Measurements from ENCODE around the gene CNDP2. TPM values are rescaled to one million over a fixed set of nuclear protein-coding genes. Genes with fewer than 3 reads are reported as not detected.

Gene CNDP2
- total RNA-seq, 4 donors from 2014 or later = 71.8 to 87.8 (median 81.5) TPM

DNA sequence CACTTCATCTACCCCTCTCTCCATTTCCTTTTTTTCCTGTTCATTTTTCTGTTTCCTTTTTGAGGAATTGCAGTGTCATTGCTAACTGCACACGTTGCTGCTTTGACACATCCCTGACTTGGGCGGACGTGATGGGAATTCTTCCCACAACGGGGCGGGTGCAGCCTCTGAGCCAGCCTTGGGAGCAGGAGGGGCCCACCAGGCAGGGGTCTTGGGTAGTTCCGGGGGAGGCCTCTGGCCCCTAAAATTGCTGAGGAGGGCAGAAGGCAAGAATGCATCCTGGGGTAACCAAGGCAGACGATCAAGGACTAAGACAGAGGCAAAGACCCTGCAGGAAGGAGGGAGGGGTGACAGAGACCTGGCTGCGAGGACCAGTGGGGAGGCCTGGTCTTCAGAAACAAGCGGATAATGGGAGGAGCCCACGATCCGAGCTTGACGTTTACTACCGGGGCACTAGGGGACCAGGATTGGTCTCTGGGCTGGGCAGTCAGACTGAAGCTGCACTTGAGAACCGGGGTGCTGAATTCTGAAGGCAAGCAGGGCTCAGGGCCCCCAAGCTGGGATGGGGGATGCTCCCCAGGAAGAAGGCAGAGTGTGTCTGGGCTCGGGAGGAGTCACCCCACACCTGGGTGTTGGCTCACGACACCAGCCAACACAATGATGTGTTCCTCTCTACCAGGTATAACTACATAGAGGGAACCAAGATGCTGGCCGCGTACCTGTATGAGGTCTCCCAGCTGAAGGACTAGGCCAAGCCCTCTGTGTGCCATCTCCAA is 23.3 kb downstream of the CNDP2 start:
- Histone ChIP-seq H3K36me3 (peaks cover 0 to 79% (median 36%) of the 10 kb centered on the region in 3 donors), H3K4me3 (no peak overlapping the region), H3K27ac (no peak overlapping the region), H3K27me3 (no peaks in the 10 kb centered on the region), H3K4me1 (peaks cover 0 to 21% (median 1%) of the 10 kb centered on the region in 4 donors), H3K9me3 (no peaks in the 10 kb centered on the region)
- DNase-seq (ENCODE audit: low spot score in 2 of 2) = no peak
- no peak for TF ChIP-seq POLR2A (IDR thresholded peaks at IDR 0.05)
- TF ChIP-seq EP300 (IDR thresholded peaks at IDR 0.05) = no peak
- TF ChIP-seq, protein P1, sequence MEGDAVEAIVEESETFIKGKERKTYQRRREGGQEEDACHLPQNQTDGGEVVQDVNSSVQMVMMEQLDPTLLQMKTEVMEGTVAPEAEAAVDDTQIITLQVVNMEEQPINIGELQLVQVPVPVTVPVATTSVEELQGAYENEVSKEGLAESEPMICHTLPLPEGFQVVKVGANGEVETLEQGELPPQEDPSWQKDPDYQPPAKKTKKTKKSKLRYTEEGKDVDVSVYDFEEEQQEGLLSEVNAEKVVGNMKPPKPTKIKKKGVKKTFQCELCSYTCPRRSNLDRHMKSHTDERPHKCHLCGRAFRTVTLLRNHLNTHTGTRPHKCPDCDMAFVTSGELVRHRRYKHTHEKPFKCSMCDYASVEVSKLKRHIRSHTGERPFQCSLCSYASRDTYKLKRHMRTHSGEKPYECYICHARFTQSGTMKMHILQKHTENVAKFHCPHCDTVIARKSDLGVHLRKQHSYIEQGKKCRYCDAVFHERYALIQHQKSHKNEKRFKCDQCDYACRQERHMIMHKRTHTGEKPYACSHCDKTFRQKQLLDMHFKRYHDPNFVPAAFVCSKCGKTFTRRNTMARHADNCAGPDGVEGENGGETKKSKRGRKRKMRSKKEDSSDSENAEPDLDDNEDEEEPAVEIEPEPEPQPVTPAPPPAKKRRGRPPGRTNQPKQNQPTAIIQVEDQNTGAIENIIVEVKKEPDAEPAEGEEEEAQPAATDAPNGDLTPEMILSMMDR (IDR thresholded peaks at IDR 0.05) = no peak
- 90 to 93% methylated on average over 18 of the region's 18 CpGs for WGBS, 2 donors

DNA sequence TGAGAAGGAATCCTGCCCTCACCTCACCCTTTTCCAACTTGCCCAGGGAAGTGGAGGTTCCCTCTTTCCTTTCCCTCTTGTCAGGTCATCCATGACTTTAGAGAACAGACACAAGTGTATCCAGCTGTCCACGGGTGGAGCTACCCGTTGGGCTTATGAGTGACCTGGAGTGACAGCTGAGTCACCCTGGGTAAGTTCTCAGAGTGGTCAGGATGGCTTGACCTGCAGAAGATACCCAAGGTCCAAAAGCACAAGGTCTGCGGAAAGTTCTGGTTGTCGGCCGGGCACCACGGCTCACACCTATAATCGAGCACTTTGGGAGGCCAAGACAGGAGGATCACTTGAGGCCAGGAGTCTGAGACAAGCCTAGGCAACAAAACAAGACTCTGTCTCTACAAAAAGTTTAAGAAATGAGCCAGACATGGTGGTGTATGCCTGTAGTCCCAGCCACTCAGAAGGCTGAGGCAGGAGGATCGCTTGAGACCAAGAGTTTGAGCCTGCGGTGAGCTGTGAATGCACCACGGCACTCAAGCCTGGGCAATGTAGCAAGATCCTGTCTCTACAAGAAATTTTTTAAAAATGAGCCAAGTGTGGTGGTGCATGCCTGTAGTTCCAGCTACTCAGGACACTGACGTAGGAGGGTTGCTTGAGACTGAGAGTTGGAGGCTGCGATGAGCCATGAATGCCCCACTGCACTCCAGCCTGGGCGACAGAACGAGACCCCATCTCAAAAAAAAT is 24.1 kb downstream of the CNDP2 start:
- Histone ChIP-seq H3K27me3 (no peaks in the 10 kb centered on the region), H3K27ac (no peak overlapping the region), H3K9me3 (no peaks in the 10 kb centered on the region), H3K36me3 (peaks cover 0 to 71% (median 35%) of the 10 kb centered on the region in 3 donors), H3K4me1 (peaks cover 0 to 24% (median 4%) of the 10 kb centered on the region in 4 donors), H3K4me3 (no peak overlapping the region)
- TF ChIP-seq, protein P1 (IDR thresholded peaks at IDR 0.05) = no peak
- no peak for TF ChIP-seq POLR2A (IDR thresholded peaks at IDR 0.05)
- TF ChIP-seq EP300 (IDR thresholded peaks at IDR 0.05) = no peak
- no peak for DNase-seq (ENCODE audit: low spot score in 2 of 2)
- WGBS, 2 donors = 87 to 88% methylated on average over 14 of the region's 14 CpGs

DNA sequence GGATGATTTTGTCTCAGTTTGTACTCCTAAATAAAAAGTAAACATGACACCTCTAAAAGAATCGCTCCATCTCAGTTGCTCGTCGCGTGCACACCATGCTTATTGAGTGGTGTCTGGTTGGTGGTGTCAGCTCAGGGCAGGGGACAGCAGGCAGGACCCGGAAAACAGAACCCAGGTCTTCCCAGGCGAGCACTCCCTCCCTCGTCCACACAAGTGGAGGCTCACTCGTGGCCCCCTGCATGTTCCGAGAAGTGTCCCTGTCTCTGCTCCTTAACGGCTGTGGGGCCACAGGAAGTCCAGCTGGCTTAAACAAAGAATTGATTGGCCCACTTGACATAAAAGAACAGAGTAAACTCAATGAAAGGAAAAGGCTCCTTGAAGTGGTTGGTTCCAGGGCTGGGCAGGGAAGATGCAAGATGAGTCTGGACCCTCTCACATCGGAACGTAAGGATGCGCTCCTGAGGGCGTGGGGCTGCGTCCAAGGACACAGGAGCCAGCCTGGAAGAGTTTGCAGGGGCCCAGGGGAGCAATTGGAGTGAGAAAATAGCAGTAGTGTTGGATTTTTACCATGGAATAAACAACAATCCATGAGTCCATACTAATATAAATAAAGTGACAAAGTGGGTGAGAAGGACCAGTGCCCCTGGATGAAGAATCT is 25.0 kb downstream of the CNDP2 start:
- peaks cover 0 to 62% (median 26%) of the 10 kb centered on the region in 3 donors for H3K36me3 ChIP-seq
- no peaks in the 10 kb centered on the region for H3K27me3 ChIP-seq
- WGBS, 2 donors = 94 to 95% methylated on average over 15 of the region's 15 CpGs
- H3K9me3 ChIP-seq = no peaks in the 10 kb centered on the region
- no peak overlapping the region for H3K4me3 ChIP-seq
- H3K27ac ChIP-seq = no peak overlapping the region
- TF ChIP-seq, protein P1 (IDR thresholded peaks at IDR 0.05) = no peak
- TF ChIP-seq EP300 (IDR thresholded peaks at IDR 0.05) (no peak), POLR2A (IDR thresholded peaks at IDR 0.05) (no peak)
- no peak for DNase-seq (ENCODE audit: low spot score in 2 of 2)
- peaks cover 0 to 30% (median 4%) of the 10 kb centered on the region in 4 donors for H3K4me1 ChIP-seq

DNA sequence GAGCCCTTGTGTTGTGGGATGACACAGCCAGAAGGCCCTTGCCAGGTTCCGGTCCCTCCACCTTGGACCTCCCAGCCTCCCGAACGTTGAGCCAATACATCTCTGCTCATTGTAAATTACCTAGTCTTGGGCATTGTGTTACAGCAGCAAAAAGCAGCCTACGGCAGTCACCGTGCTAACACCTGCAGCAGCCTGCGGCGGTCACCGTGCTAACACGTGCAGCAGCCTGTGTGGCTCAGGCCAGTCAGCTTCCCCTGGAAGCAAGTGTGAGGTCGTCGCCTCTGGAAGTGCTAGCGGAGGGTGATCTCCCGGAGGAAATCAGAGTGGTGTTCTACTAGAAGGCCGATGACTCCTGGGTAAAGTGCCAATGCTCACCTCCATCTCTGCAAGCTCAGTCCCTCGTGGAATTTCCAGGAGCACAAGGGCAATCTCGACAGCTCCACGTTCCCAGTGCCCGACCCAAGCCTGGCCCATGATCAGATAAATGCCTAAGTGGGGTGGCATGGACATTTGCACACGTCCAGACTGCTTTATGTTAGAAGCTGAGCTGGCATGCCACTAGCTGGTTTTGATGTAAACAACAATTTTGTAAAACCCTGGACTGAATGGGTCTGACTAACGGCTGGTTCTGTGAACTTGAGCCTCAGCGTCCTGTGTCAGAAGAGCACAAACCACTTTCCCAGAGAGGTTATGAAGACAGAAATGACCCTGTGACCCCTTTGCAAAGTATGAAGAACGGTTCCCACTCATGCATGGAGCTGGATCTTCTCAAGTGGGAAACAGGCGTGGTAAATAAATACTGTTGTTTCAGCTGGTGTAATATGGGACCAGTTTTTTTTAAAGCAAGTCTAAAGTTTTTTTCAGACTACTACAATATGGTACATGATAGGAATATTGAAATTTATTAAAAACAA is 26.7 kb downstream of the CNDP2 start:
- DNase-seq (ENCODE audit: low spot score in 2 of 2) = no peak
- H3K27me3 ChIP-seq = no peaks in the 10 kb centered on the region
- H3K4me3 ChIP-seq = no peak overlapping the region
- TF ChIP-seq, protein P1 (IDR thresholded peaks at IDR 0.05) = no peak
- TF ChIP-seq POLR2A (IDR thresholded peaks at IDR 0.05) (no peak), EP300 (IDR thresholded peaks at IDR 0.05) (no peak)
- H3K4me1 ChIP-seq = peaks cover 0 to 31% (median 4%) of the 10 kb centered on the region in 4 donors
- H3K9me3 ChIP-seq = no peaks in the 10 kb centered on the region
- H3K27ac ChIP-seq = peak overlapping the region in 1 of 4 donors; percentile 16
- 57 to 63% methylated on average over 23 of the region's 23 CpGs for WGBS, 2 donors
- H3K36me3 ChIP-seq = peaks cover 0 to 45% (median 18%) of the 10 kb centered on the region in 3 donors
